Left ventricle myocardium superior (tissue), 1 donor: ENCODE results near the gene CBFA2T2. TPM values are rescaled to one million over a fixed set of nuclear protein-coding genes. Genes with fewer than 3 reads are reported as not detected.
"Not testable (repeated sequence)": the region's sequence is repeated elsewhere in the genome, so short reads cannot be mapped to it uniquely, and the experiment has no call there.

Source experiments
- ATAC-seq: fragments of 200-7000 bp; cut with Tn5 transposase; one replicate; pipeline ENCODE4 v1.9.1; 2020; ENCODE audit warnings: mild to moderate bottlenecking, moderate library complexity
- DNase-seq: peaks from one replicate; pipeline ENCODE4 v3.0.0-alpha.2; 2020
- intact Hi-C: fragments of 100-400 bp; cut with micrococcal nuclease; formaldehyde crosslinking; loops from one replicate; pipeline ENCODE4 v1.11.0; 2022
- total RNA-seq: library from RNA; stranded (reverse); fragmentation: NEBNext Ultra II Directional; extraction: Animal tissue kit (Norgen Biotek cat#: 25700); gene quantifications from one replicate; pipeline ENCODE4 v1.2.1, GENCODE V29; 2021
- donor health status: DM: no; HTN: yes; CAD: no; lungs with severe emphysema.

CBFA2T2 gene
- total RNA-seq, 1 donor from 2014 or later: 10.2 TPM

GRCh38 chr20:33532753-33533459, 43.0 kb downstream of the CBFA2T2 start:
- intact Hi-C loops: no loop called here

DNA sequence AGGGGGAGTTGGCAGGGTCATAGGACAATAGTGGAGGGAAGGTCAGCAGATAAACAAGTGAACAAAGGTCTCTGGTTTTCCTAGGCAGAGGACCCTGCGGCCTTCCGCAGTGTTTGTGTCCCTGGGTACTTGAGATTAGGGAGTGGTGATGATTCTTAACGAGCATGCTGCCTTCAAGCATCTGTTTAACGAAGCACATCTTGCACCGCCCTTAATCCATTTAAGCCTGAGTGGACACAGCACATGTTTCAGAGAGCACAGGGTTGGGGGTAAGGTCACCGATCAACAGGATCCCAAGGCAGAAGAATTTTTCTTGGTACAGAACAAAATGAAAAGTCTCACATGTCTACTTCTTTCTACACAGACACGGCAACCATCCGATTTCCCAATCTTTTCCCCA, 45.8 kb downstream of the CBFA2T2 start:
- DNase-seq, ATAC-seq, intact Hi-C loops: not testable (repeated sequence)

More at GRCh38 chr20:33532753-33533459, 43.0 kb downstream of the CBFA2T2 start:
- peak; percentile 84 for ATAC-seq
- no peak for DNase-seq

DNA sequence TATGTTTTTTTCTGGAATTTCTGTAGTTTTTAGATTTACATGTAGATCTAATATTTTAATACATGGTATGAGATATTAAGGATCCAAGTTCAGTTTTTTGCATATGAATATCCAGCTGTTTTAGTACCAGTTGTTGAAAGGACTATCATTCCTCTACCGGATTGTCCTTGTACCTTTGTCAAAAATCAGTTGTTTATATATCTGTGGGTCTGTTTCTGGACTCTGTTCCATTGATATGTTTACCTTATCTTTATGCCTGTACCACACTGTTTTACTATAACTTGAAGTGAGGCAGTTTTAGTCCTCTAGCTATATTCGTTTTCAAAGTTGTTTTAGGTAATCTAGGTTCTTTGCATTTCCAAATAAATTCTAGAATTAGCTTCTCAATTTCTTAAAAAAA, 47.7 kb downstream of the CBFA2T2 start:
- ATAC-seq (no peak), DNase-seq (no peak)
- intact Hi-C loops: no loop called here

DNA sequence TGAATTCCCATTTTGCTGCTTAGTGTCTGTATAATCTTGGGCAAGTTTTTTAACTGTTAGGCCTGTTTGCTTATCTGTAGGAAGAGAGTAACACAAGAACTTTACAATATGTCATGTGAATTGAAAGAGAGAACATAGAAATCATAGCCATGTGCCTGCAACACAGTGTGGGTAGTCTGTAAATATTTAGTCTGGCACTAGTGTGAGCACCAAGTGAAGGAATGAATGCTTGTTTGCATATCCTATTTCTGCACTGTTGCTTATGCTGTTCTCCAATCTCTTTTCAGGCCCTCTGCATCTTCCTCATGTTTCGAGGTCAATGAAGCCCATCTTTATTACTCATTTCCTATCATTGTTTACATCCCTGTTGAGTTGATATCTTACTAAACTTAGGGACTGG, 49.2 kb downstream of the CBFA2T2 start:
- ATAC-seq (no peak), DNase-seq (no peak)
- intact Hi-C loops: no loop called here

DNA sequence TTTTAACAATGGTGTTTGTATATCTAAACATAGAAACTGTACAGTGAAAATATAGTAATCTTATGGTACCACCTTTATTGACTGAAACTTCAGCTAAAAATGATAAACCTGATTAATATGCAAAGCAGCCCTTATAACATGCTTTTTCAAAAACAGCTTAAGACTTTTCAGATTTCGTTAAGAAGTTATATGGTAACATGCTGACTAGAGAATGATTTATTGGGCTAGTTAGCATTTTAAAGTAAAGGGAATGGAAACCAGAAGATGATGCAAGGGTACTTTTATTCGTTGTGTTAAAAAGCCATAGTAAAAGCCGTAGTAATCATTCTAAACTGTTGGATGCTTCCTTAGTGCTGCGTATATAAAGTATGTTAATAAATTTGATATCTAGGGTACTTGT, 50.5 kb downstream of the CBFA2T2 start:
- DNase-seq (no peak), ATAC-seq (no peak)
- intact Hi-C loops: no loop called here

GRCh38 chr20:33541074-33541473, 51.2 kb downstream of the CBFA2T2 start:
- intact Hi-C loops: no loop called here
- DNase-seq (no peak), ATAC-seq (no peak)

DNA sequence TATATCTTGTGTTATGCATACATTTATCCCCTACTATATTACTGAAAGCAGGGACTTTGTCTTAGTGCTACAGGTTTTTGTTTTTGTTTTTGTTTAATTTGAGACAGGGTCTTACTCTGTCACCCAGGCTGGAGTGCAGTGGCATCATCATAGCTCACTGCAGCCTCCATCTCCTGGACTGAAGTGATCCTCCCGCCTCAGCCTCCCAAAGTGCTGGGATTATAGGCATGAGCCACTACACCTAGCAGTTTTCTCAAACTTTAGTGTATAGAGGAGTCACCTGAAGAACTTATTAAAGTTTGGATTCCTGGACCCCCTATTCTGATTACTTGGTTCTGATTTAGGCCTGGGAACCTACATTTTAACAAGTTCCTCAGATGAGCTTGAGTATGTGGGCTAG, 51.9 kb downstream of the CBFA2T2 start:
- intact Hi-C loops: no loop called here
- ATAC-seq (no peak), DNase-seq (no peak)

GRCh38 chr20:33545763-33546162, 55.9 kb downstream of the CBFA2T2 start:
- intact Hi-C loops: no loop called here
- ATAC-seq: no peak
- DNase-seq: no peak

GRCh38 chr20:33549229-33549999, 59.5 kb downstream of the CBFA2T2 start:
- intact Hi-C loops: no loop called here
- ATAC-seq (no peak), DNase-seq (no peak)

DNA sequence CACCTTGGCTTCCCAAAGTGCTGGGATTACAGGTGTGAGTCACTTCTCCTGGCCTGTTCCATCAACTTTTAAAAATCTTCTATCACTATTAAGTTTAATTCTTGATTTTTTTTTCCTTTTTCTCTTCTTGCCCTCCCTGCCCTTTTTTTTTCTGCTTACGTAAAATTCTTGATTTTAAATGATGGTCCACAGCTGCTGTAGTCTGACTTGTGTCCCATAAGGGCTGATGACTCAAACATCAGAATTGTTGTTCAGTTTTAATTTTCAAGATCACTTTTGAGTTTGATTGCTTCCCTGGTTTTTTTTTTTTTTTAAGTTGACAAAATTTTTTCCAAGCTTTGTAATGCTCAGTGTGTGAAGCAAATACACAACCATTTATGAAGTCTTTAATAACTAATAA, 61.9 kb downstream of the CBFA2T2 start:
- intact Hi-C loops: no loop called here
- ATAC-seq: peak; percentile 75
- DNase-seq: no peak

DNA sequence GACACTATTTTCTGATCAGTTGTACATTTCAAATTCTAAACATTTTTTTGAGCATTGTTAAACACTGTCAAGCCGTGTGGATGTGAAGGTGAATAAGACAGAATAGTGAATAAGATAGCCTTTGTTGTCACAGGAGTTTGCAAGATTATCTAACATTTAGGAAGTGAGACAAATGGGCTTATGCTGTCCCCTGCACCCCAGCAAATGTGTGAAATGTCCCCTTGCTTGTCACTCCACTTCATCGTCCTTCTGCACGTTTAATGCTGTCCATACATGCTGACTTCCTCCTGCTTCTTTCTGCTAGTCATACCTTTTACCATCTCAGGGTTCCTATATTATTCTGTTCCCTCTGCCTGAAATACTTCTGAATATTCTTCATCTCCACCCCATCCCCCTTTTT, 62.6 kb downstream of the CBFA2T2 start:
- DNase-seq (no peak), ATAC-seq (no peak)
- intact Hi-C loops: no loop called here

GRCh38 chr20:33553516-33553915, 63.6 kb downstream of the CBFA2T2 start:
- DNase-seq: no peak
- no peak for ATAC-seq
- intact Hi-C loops: no loop called here

GRCh38 chr20:33554914-33555420, 65.1 kb downstream of the CBFA2T2 start:
- ATAC-seq (peak; percentile 64), DNase-seq (no peak)
- intact Hi-C loops: no loop called here

DNA sequence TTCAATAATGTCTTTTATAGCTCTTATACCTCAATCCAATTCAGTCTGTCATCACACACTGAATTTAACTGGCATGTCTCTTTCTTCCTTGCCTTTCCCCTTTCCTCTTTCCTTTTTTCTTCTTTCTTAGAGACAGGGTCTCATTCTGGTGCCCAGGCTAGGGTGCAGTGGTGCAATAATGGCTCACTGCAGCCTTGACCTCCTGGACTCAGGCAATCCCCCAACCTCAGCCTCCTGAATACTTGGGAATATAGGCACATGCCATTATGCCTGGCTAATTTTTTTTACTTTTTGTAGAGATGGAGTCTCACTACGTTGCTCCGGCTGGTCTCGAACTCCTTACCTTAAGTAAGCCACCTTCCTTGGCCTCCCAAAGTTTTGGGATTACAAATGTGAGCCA, 65.9 kb downstream of the CBFA2T2 start:
- intact Hi-C loops: no loop called here
- ATAC-seq: no peak
- DNase-seq: no peak

GRCh38 chr20:33556246-33556645, 66.3 kb downstream of the CBFA2T2 start:
- intact Hi-C loops: no loop called here
- ATAC-seq (no peak), DNase-seq (no peak)

DNA sequence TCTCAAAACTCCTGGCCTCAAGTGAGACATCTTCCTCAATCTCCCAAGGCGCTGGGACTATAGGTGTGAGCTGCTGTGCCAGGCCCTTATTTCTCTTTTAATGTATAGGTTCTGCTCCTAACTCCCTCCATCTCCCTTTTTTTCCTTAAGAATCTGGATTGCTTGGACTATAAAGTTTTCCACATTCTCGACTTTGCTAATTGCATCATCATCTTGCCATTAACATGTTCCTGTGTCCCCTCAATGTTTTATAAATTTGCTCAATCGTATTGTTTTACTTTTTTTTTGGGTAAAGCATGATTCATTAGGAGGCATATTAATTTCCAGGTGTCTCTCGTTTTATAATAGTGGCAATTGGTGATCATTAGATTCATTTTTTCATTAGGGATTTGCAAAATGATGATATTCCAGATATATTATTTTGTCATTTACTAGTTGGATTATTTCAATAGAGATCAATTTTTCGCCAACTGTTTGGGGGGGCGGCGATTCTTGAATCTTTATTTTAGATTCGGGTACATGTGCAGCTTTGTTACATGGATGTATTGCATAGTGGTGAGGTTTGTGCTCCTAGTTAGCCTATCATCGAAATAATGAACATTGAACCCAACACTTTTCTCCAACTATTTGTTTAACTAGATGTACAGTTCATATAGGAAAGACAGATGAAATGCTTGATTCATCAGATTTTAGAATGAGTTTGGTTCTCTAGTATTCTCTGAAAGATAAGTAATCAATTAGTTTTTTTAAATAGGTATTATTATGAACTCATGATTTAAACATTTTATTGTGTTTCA, 68.7 kb downstream of the CBFA2T2 start:
- intact Hi-C loops: no loop called here
- ATAC-seq (no peak), DNase-seq (no peak)

GRCh38 chr20:33559212-33559611, 69.3 kb downstream of the CBFA2T2 start:
- DNase-seq: no peak
- intact Hi-C loops: no loop called here
- no peak for ATAC-seq

- ATAC-seq (no peak), DNase-seq (no peak)
- intact Hi-C loops: no loop called here
Measured at GRCh38 chr20:33560026-33560425, 70.1 kb downstream of the CBFA2T2 start.

GRCh38 chr20:33561053-33561452, 71.2 kb downstream of the CBFA2T2 start:
- DNase-seq, ATAC-seq, intact Hi-C loops: not testable (repeated sequence)
